AG09309 (cell line): ENCODE data around the gene GRIK3.

Experiments
- DNase-seq: peaks from one replicate; pipeline ENCODE4 v3.0.0-alpha.2; 2010; ENCODE audit warnings: low read depth
- H3K4me3 ChIP-seq: 2 replicates; pipeline ENCODE4 v1.5.1; 2011; ENCODE audit warnings: mild to moderate bottlenecking, low read depth, low read length, moderate library complexity; ENCODE audit not compliant: control insufficient read depth
- TF ChIP-seq, protein P1 (sequence below): IDR thresholded peaks from 2 replicates; pipeline ENCODE4 v1.5.1; 2011; ENCODE audit warnings: mild to moderate bottlenecking, low read depth, low read length, inconsistent platforms; ENCODE audit not compliant: insufficient read depth, control insufficient read depth; ENCODE audit errors: missing control alignments

Gene GRIK3

DNA sequence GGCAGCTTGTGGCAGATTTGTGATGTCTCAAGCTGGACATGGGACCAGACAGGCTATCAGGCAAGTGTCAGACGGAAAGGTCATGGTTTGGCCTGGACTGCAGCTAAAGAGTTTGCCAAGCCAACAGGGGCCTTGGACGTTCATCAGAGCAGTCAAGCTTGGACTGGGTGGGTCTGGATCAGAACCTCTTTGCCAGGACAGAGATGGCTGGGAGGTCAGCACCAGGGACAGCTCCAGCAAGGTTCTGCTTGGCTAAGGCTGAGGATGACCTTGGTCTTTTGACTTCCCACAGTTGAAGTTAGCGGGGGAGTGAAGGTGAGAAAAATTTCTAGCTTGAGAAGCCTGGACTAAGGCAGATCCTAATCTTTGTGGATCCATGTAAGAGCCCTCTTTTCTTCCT, 68.1 kb downstream of the GRIK3 start:
- TF ChIP-seq, protein P1, sequence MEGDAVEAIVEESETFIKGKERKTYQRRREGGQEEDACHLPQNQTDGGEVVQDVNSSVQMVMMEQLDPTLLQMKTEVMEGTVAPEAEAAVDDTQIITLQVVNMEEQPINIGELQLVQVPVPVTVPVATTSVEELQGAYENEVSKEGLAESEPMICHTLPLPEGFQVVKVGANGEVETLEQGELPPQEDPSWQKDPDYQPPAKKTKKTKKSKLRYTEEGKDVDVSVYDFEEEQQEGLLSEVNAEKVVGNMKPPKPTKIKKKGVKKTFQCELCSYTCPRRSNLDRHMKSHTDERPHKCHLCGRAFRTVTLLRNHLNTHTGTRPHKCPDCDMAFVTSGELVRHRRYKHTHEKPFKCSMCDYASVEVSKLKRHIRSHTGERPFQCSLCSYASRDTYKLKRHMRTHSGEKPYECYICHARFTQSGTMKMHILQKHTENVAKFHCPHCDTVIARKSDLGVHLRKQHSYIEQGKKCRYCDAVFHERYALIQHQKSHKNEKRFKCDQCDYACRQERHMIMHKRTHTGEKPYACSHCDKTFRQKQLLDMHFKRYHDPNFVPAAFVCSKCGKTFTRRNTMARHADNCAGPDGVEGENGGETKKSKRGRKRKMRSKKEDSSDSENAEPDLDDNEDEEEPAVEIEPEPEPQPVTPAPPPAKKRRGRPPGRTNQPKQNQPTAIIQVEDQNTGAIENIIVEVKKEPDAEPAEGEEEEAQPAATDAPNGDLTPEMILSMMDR: no peak
- DNase-seq: no peak
- no peak overlapping the region for H3K4me3 ChIP-seq

DNA sequence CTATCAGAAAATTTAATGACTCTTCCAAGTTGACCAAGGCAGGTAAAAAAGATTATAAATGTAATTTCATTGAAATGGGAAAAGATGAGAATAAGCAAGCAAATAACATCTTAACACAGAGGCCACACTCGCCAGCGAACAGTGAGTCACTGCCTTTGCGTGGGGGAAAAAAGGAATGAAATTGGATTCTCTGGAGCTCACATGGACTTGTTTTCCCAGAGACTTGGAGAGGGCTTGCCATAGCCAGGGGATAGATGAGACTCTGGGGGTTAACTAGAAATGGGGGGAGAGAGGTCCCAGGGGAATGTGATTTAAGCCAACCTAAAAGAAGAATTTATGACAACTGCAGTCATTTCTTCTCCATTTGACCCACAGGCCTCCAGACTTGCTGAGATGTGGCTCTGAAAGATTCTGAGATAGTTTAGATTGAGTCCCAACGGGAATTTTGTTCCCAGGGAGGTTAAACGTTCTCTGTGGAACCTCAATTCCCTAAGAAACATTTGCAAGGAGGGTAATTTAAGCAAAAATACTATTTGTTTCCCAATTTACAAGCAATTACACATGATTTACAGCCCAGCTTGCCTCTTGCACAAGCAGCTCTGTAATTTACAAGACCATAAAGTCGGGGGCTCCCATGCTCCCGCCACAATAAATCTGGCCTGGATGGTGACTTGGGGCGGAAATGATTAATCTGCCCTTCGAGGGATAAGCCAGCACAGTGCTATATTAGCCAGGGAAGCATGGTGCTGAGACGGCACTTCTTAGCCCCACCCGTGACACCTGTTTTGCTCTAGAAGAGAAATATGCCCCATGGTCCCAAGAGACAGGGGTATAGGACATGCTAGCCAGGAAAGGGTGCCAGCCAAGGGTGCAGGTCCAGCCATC, 68.8 kb downstream of the GRIK3 start:
- H3K4me3 ChIP-seq: no peak overlapping the region
- no peak for DNase-seq
- TF ChIP-seq, protein P1: no peak

DNA sequence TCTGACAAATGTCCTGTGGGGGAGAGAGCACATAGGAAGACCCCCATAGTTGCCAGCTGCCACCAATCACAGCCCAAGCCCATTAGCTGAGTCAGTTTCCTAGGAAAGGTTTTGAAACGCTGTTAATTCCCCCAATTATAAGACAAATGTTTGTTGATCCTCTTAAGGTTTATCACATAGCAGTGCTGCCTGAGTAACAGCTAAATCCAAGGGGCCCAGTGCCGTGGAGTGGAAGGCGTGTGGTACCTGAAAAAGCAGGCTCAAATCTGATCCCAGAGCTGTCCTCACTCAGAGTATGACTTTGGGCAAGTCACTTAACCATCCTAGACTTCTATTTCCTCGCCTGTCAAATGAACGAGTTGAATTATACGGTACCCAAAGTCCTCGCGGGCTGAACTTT, 69.5 kb downstream of the GRIK3 start:
- TF ChIP-seq, protein P1: no peak
- no peak for DNase-seq
- no peak overlapping the region for H3K4me3 ChIP-seq

DNA sequence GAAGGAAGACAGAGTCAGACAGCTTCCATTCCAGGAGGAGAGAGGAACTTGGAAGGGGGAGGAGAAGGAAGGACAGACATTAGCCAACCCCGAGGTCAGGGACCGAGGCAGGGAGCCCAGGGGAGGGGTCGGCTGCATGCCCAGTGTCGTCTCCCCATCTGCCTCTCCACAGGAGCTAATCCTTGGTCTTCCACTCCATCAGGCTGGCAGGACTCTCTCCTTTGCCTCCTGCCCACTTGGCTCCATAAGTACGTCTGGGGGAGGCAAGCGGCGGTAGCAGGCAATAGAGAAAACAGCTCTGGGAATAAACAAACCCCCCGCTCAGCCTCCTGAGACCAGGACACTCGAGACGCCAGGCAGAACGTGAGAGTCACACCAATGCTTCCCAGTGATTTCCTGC, 71.3 kb downstream of the GRIK3 start:
- TF ChIP-seq, protein P1: no peak
- DNase-seq: no peak

DNA sequence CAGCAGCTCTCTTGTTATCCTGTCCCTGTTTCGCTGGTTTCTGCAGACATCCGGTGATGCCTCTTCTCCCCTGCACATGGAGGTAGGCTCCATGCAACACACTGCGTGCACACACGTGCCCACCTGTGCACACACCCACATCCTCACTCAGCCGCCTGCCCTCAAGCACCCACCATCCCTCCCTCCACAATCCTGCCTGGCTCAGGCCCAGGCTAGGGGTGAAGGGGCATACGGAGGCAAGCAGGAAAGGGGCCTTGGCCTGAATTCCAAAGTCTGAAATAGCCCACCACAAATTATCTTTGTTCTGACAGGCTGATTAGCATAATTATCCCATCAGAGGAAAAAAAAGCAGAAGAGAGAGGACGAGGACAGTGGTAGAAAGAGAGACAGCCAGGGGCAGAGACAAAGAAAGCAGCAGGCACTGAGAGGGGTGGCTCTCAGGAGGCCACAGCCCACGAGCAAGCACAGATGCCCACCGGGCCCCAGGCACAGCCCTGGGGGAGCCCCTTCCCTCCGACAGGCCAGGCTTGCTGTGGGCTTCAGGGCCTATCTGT, 73.2 kb downstream of the GRIK3 start:
- H3K4me3 ChIP-seq: no peak overlapping the region
- TF ChIP-seq, protein P1: no peak
- no peak for DNase-seq

More for the DNA sequence above, 71.3 kb downstream of the GRIK3 start:
- no peak overlapping the region for H3K4me3 ChIP-seq

DNA sequence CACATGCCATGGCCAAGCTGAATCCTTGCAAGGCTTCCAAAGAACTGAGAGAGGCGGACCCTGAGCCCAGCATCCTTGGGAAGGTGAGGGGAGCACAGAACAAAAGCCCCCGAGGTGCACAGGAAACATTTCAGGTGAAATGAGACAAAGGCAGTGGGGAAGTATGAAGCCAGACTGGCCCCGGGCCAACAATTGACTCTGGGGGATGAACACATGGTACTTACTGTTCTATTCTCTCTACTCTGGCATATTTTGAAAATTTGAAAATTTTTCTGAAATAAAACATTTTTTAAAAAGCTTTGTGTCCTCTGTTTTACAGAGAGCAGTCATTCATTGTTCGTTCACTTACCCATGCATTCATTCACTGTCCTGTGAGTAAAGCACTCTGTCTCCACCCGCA, 77.7 kb downstream of the GRIK3 start:
- TF ChIP-seq, protein P1: no peak
- DNase-seq: no peak
- H3K4me3 ChIP-seq: no peak overlapping the region
